Loucy (cell line): ENCODE data around the gene ZNF236.

Experiments
- H2AFZ ChIP-seq: fragments of 200-600 bp; sonication (generic); 2 replicates; pipeline ENCODE4 v1.6.0; 2016; ENCODE audit warnings: antibody characterized with exemption, mild to moderate bottlenecking, low read length, moderate library complexity
- H3F3A ChIP-seq: fragments of 200-600 bp; 2 replicates; pipeline ENCODE4 v1.6.0; 2016; ENCODE audit warnings: antibody characterized with exemption, low read depth, mild to moderate bottlenecking
- H3K27me3 ChIP-seq: fragments of 200-600 bp; sonication (generic); 2 replicates; pipeline ENCODE4 v1.6.1; 2014; ENCODE audit warnings: low read length, mild to moderate bottlenecking; ENCODE audit not compliant: insufficient read depth, poor library complexity, severe bottlenecking
- H3K36me3 ChIP-seq: fragments of 200-600 bp; sonication (generic); 2 replicates; pipeline ENCODE4 v1.6.1; 2016; ENCODE audit warnings: low read length; ENCODE audit not compliant: insufficient read depth
- H3K4me1 ChIP-seq: fragments of 200-600 bp; sonication (generic); 2 replicates; pipeline ENCODE4 v1.5.1; 2014; ENCODE audit warnings: low read length, mild to moderate bottlenecking; ENCODE audit not compliant: insufficient read depth, poor library complexity, severe bottlenecking
- H3K4me2 ChIP-seq: fragments of 200-600 bp; sonication (generic); 2 replicates; pipeline ENCODE4 v1.6.0; 2014; ENCODE audit warnings: antibody characterized with exemption, low read length, low read depth, mild to moderate bottlenecking; ENCODE audit not compliant: poor library complexity, severe bottlenecking
- H3K4me3 ChIP-seq: fragments of 200-600 bp; sonication (generic); 2 replicates; pipeline ENCODE4 v1.5.1; 2014; ENCODE audit warnings: low read length, mild to moderate bottlenecking, mixed read lengths; ENCODE audit not compliant: poor library complexity, severe bottlenecking
- H3K79me2 ChIP-seq: fragments of 200-600 bp; sonication (generic); 2 replicates; pipeline ENCODE4 v1.6.1; 2014; ENCODE audit warnings: low read length; ENCODE audit not compliant: insufficient read depth
- H3K9ac ChIP-seq: fragments of 200-600 bp; sonication (generic); 2 replicates; pipeline ENCODE4 v1.6.0; 2014; ENCODE audit warnings: mild to moderate bottlenecking, low read depth, low read length, moderate library complexity; ENCODE audit not compliant: poor library complexity, severe bottlenecking
- H3K9me2 ChIP-seq: fragments of 200-600 bp; sonication (generic); replicated peaks from 2 replicates; pipeline ENCODE4 v1.6.1; 2016; ENCODE audit warnings: low read depth, low read length, mixed read lengths
- H3K9me3 ChIP-seq: fragments of 200-600 bp; sonication (generic); 2 replicates; pipeline ENCODE4 v1.6.1; 2014; ENCODE audit warnings: mild to moderate bottlenecking, antibody characterized with exemption, low read length, low read depth; ENCODE audit not compliant: insufficient read depth
- H4K20me1 ChIP-seq: fragments of 200-600 bp; sonication (generic); 2 replicates; pipeline ENCODE4 v1.6.0; 2014; ENCODE audit warnings: antibody characterized with exemption, low read length, mild to moderate bottlenecking; ENCODE audit not compliant: insufficient read depth, poor library complexity, severe bottlenecking
- CTCF ChIP-seq: fragments of 200-600 bp; sonication (generic); conservative IDR thresholded peaks from 2 replicates; pipeline ENCODE4 v1.5.1; 2014; ENCODE audit warnings: mild to moderate bottlenecking, antibody characterized with exemption, low read length
- EZH2phosphoT487 ChIP-seq: fragments of 200-600 bp; IDR thresholded peaks from 2 replicates; pipeline ENCODE4 v1.6.1; 2018; ENCODE audit warnings: antibody characterized with exemption, mild to moderate bottlenecking, moderate library complexity, borderline replicate concordance

The ZNF236 gene

GRCh38 chr18:76997951-76998808, 175.8 kb downstream of the ZNF236 start:
- no peaks in the 10 kb centered on the region for H3K9me2 ChIP-seq
- no peak overlapping the region for H2AFZ ChIP-seq
- peaks cover 47% of the 10 kb centered on the region for H3K4me1 ChIP-seq
- no peaks in the 10 kb centered on the region for H4K20me1 ChIP-seq
- H3K27me3 ChIP-seq: no peaks in the 10 kb centered on the region
- H3K9me3 ChIP-seq: no peaks in the 10 kb centered on the region
- H3K4me3 ChIP-seq: no peak overlapping the region
- 0 out of 2 replicates have a peak, but pooled peaks cover 3% of the 10 kb centered on the region for H3F3A ChIP-seq
- H3K9ac ChIP-seq: no peak overlapping the region
- H3K4me2 ChIP-seq: no peak overlapping the region
- no peaks in the 10 kb centered on the region for H3K36me3 ChIP-seq
- no peak for TF ChIP-seq EZH2phosphoT487
- TF ChIP-seq CTCF: no peak
- no peaks in the 10 kb centered on the region for H3K79me2 ChIP-seq

GRCh38 chr18:76999077-76999476, 176.7 kb downstream of the ZNF236 start:
- Histone ChIP-seq H3K9me3 (no peaks in the 10 kb centered on the region), H3K79me2 (no peaks in the 10 kb centered on the region), H3F3A (0 out of 2 replicates have a peak, but pooled peaks cover 5% of the 10 kb centered on the region), H3K4me2 (no peak overlapping the region), H2AFZ (no peak overlapping the region), H3K4me3 (no peak overlapping the region), H3K9me2 (no peaks in the 10 kb centered on the region), H3K36me3 (no peaks in the 10 kb centered on the region), H3K4me1 (peaks cover 56% of the 10 kb centered on the region), H4K20me1 (no peaks in the 10 kb centered on the region), H3K9ac (no peak overlapping the region), H3K27me3 (no peaks in the 10 kb centered on the region)
- TF ChIP-seq EZH2phosphoT487 (no peak), CTCF (no peak)

- Histone ChIP-seq H3K4me2 (peak overlapping the region; percentile 47), H3K9me3 (no peaks in the 10 kb centered on the region), H3K4me1 (peaks cover 66% of the 10 kb centered on the region), H3K36me3 (no peaks in the 10 kb centered on the region), H3K79me2 (no peaks in the 10 kb centered on the region), H3F3A (0 out of 2 replicates have a peak, but pooled peaks cover 5% of the 10 kb centered on the region), H3K4me3 (no peak overlapping the region), H4K20me1 (no peaks in the 10 kb centered on the region), H3K9me2 (no peaks in the 10 kb centered on the region), H3K27me3 (no peaks in the 10 kb centered on the region), H3K9ac (peak overlapping the region; percentile 47), H2AFZ (peak overlapping the region; percentile 86)
- peak; percentile 100 for TF ChIP-seq CTCF
- no peak for TF ChIP-seq EZH2phosphoT487
Measured at GRCh38 chr18:77000527-77000926, 178.2 kb downstream of the ZNF236 start.
